Keratinocyte (primary cell): ENCODE results near the gene CLDN3. TPM values are rescaled to one million over a fixed set of nuclear protein-coding genes. Genes with fewer than 3 reads are reported as not detected.

ENCODE experiments used
- DNase-seq: peaks from one replicate; pipeline ENCODE4 v3.0.0-alpha.2; 2011; ENCODE audit warnings: low read depth, missing footprints, low spot score
- FAIRE-seq: peaks from 2 replicates; lab custom pipeline; 2011; peaks lifted over from hg19 to GRCh38; lab: Jason Lieb, UNC
- H2AFZ ChIP-seq: 2 replicates; pipeline ENCODE4 v1.6.0; 2012; ENCODE audit warnings: low read length, control low read depth, inconsistent platforms; ENCODE audit not compliant: control insufficient read depth
- H3K27ac ChIP-seq: 2 replicates; pipeline ENCODE4 v1.5.1; 2011; ENCODE audit warnings: low read length; ENCODE audit not compliant: control insufficient read depth, insufficient read depth
- H3K27me3 ChIP-seq: 3 replicates; pipeline ENCODE4 v1.6.0; 2011; ENCODE audit warnings: low read length; ENCODE audit not compliant: control insufficient read depth, insufficient read depth; ENCODE audit errors: extremely low read depth
- H3K36me3 ChIP-seq, 2 experiments: 2 replicates in 1 of 2; 3 replicates in 1 of 2; pipeline ENCODE4 v1.5.1; 2011; ENCODE audit warnings: low read length in 2 of 2, mild to moderate bottlenecking in 1 of 2; ENCODE audit not compliant: control insufficient read depth in 2 of 2, insufficient read depth in 2 of 2; ENCODE audit errors: extremely low read depth in 1 of 2
- H3K4me1 ChIP-seq: 3 replicates; pipeline ENCODE4 v1.5.1; 2011; ENCODE audit warnings: low read length; ENCODE audit not compliant: control insufficient read depth, insufficient read depth; ENCODE audit errors: extremely low read depth
- H3K4me2 ChIP-seq: 3 replicates; pipeline ENCODE4 v1.6.0; 2011; ENCODE audit warnings: low read depth, low read length; ENCODE audit not compliant: control insufficient read depth, insufficient read depth; ENCODE audit errors: extremely low read depth
- H3K4me3 ChIP-seq, 3 experiments: fragments of 200-600 bp in 1 of 3; sonication (generic) in 1 of 3; 2 replicates in 2 of 3; 3 replicates in 1 of 3; pipeline ENCODE4 v1.5.1; 2011 to 2016; ENCODE audit warnings: low read length in 3 of 3, mild to moderate bottlenecking in 3 of 3, control low read depth in 2 of 3, inconsistent platforms in 1 of 3, low read depth in 1 of 3, mixed read lengths in 1 of 3, mixed run types in 1 of 3, moderate library complexity in 1 of 3; ENCODE audit not compliant: control insufficient read depth in 2 of 3, insufficient read depth in 2 of 3; ENCODE audit errors: extremely low read depth in 1 of 3
- H3K79me2 ChIP-seq: 2 replicates; pipeline ENCODE4 v1.6.0; 2012; ENCODE audit warnings: low read length; ENCODE audit not compliant: control insufficient read depth, insufficient read depth
- H3K9ac ChIP-seq: 3 replicates; pipeline ENCODE4 v1.6.0; 2011; ENCODE audit warnings: low read length; ENCODE audit not compliant: control insufficient read depth, insufficient read depth; ENCODE audit errors: extremely low read depth
- H3K9me1 ChIP-seq: 3 replicates; pipeline ENCODE4 v1.6.0; 2011; ENCODE audit warnings: low read length; ENCODE audit not compliant: control insufficient read depth, insufficient read depth; ENCODE audit errors: extremely low read depth
- H3K9me3 ChIP-seq: 2 replicates; pipeline ENCODE4 v1.5.1; 2012; ENCODE audit warnings: low read depth, low read length; ENCODE audit not compliant: control insufficient read depth
- H4K20me1 ChIP-seq: 3 replicates; pipeline ENCODE4 v1.6.0; 2011; ENCODE audit warnings: low read length; ENCODE audit not compliant: control insufficient read depth, insufficient read depth; ENCODE audit errors: extremely low read depth
- EZH2 ChIP-seq: IDR thresholded peaks from one replicate; pipeline ENCODE4 v1.6.1; 2012; ENCODE audit warnings: inconsistent platforms, mild to moderate bottlenecking, low read length, moderate library complexity
- dilution Hi-C: fragments of 300-500 bp; cut with MboI; formaldehyde crosslinking; loops from one replicate; pipeline ENCODE4 v1.7.0; 2020; ENCODE audit warnings: low sequenced_read_pairs; ENCODE audit not compliant: extremely low pct_ligation_motif_present
- polyA plus RNA-seq, 5 experiments: library from polyadenylated mRNA; depleted of rRNA in 3 of 5; stranded (reverse) in 3 of 5; stranded (forward) in 1 of 5; unstranded in 1 of 5; fragments of >200 nt; gene quantifications; 1 replicate in 1 of 5; 2 replicates in 3 of 5; 3 replicates in 1 of 5; pipeline versions ENCODE4 v1.2.1 to v1.2.3, GENCODE V29; 2011 to 2012; ENCODE audit warnings: missing spikeins in 2 of 5, low read depth in 1 of 5, low replicate concordance in 1 of 5
- TF ChIP-seq, protein P1 (sequence below), 3 experiments: IDR thresholded peaks in 1 of 3; conservative IDR thresholded peaks in 1 of 3; optimal IDR thresholded peaks in 1 of 3; 2 replicates in 2 of 3; 3 replicates in 1 of 3; pipeline versions ENCODE3 to v1.5.1; 2011; ENCODE audit warnings: low read length in 3 of 3, mild to moderate bottlenecking in 3 of 3, moderate library complexity in 2 of 3, control low read depth in 1 of 3, inconsistent platforms in 1 of 3; ENCODE audit not compliant: insufficient read depth in 2 of 3; ENCODE audit errors: extremely low read depth in 1 of 3

The CLDN3 gene
- polyA plus RNA-seq, 1 donor (not counting 4 experiments of a cell fraction or from before 2014, with no cell fraction given) = not detected

DNA sequence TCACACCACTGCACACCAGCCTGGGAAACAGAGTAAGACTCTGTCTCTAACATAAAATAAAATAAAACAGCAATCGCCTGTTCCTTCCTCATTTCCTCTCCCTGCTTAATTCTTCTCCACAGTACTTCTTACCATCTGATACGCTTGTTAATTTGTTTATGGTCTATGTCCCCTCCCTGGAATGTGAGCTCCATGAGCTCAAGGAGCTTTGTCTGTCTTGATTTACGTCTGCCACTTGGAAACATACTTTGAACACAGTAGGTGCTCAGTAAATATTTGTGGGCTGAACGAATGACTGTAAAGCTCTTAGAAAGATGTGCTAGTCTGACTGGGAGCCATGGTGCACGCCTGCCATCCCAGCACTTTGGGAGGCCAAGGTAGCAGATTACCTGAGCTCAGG is 41.5 kb downstream of the CLDN3 start:
- DNase-seq (no peak), FAIRE-seq (no peak)
- no peak overlapping the region for H3K9ac ChIP-seq
- no peaks in the 10 kb centered on the region for H3K9me1 ChIP-seq
- no peaks in the 10 kb centered on the region for H3K9me3 ChIP-seq
- no peaks in the 10 kb centered on the region for H4K20me1 ChIP-seq
- no peaks in the 10 kb centered on the region for H3K27me3 ChIP-seq
- no peak overlapping the region for H3K27ac ChIP-seq
- H3K4me1 ChIP-seq = no peaks in the 10 kb centered on the region
- H3K4me3 ChIP-seq = no peak overlapping the region
- dilution Hi-C loops = no loop called here
- no peak overlapping the region for H2AFZ ChIP-seq
- no peaks in the 10 kb centered on the region for H3K36me3 ChIP-seq
- TF ChIP-seq, protein P1, sequence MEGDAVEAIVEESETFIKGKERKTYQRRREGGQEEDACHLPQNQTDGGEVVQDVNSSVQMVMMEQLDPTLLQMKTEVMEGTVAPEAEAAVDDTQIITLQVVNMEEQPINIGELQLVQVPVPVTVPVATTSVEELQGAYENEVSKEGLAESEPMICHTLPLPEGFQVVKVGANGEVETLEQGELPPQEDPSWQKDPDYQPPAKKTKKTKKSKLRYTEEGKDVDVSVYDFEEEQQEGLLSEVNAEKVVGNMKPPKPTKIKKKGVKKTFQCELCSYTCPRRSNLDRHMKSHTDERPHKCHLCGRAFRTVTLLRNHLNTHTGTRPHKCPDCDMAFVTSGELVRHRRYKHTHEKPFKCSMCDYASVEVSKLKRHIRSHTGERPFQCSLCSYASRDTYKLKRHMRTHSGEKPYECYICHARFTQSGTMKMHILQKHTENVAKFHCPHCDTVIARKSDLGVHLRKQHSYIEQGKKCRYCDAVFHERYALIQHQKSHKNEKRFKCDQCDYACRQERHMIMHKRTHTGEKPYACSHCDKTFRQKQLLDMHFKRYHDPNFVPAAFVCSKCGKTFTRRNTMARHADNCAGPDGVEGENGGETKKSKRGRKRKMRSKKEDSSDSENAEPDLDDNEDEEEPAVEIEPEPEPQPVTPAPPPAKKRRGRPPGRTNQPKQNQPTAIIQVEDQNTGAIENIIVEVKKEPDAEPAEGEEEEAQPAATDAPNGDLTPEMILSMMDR (optimal IDR thresholded peaks at IDR 0.05 in 1 of 3, IDR thresholded peaks at IDR 0.05 in 1 of 3, conservative IDR thresholded peaks at IDR 0.05 in 1 of 3; ENCODE audit: extremely low read depth in 1 of 3, insufficient read depth in 2 of 3, low read length in 3 of 3) = no peak
- no peak for TF ChIP-seq EZH2
- no peaks in the 10 kb centered on the region for H3K79me2 ChIP-seq
- H3K4me2 ChIP-seq = no peak overlapping the region

DNA sequence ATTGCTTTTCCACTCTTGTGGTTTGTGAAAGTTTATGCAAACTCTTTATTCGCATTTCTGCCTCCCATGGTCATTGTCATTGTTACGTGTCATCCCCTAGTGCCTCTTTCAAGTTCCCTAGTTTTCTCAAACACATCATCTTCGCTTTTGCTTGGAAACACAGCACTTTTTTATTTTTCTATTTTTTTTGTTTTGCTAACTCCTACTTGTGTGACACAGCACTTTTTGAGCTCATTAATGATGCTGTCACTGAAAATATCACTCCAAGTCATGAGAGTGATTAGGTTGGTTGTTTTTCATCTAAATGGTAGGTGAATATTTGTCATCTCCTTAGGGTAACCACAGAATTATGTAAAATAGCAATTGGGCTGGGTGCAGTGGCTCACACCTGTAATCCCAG is 42.1 kb downstream of the CLDN3 start:
- no peak for FAIRE-seq
- H3K9me3 ChIP-seq = no peaks in the 10 kb centered on the region
- no peak overlapping the region for H3K27ac ChIP-seq

More for the DNA sequence above, 42.1 kb downstream of the CLDN3 start:
- H3K4me2 ChIP-seq = no peak overlapping the region
- H3K79me2 ChIP-seq = no peaks in the 10 kb centered on the region
- H3K36me3 ChIP-seq = no peaks in the 10 kb centered on the region
- no peaks in the 10 kb centered on the region for H3K4me1 ChIP-seq
- no peak for DNase-seq
- H3K9me1 ChIP-seq = no peaks in the 10 kb centered on the region
- no peak overlapping the region for H3K9ac ChIP-seq
- dilution Hi-C loops = no loop called here
- H2AFZ ChIP-seq = no peak overlapping the region
- H4K20me1 ChIP-seq = no peaks in the 10 kb centered on the region
- no peaks in the 10 kb centered on the region for H3K27me3 ChIP-seq
- H3K4me3 ChIP-seq = no peak overlapping the region
- TF ChIP-seq, protein P1 (optimal IDR thresholded peaks at IDR 0.05 in 1 of 3, IDR thresholded peaks at IDR 0.05 in 1 of 3, conservative IDR thresholded peaks at IDR 0.05 in 1 of 3; ENCODE audit: extremely low read depth in 1 of 3, insufficient read depth in 2 of 3, low read length in 3 of 3) = no peak
- TF ChIP-seq EZH2 = no peak
